ENCODE data around the gene EPM2A. TPM values are rescaled to one million over a fixed set of nuclear protein-coding genes. Genes with fewer than 3 reads are reported as not detected.

The EPM2A gene
- total and polyA plus RNA-seq, 2 of the 4 experiments (the other 2 are of a cell fraction), result 2.1 to 4.5 TPM

DNA sequence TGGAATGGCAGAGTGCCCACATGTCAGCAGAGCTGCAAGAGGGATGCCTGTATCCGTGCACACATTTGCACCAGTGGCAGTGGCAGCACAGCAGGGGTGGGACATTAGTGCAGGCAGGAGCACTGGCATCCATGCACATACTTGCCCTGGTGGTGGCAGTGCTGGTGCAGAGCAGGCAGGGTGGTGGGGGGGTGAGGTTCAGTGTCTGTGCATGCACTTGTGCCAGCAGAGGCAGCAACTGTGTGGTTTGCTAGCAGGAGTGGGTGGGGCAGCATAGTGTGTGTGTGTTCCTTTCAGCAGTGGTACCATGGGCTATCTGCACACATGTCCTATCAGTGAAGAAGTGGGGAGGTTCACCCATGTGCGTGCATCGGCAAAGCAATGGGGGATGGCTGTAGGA lies 151.6 kb downstream of the EPM2A start:
- dilution Hi-C loops (cut with HindIII; ENCODE audit: low sequenced_read_pairs, unreplicated experiment), result no loop called here
- H2AFZ ChIP-seq (replicated peaks; ENCODE audit: low read length, poor library complexity), result no peak overlapping the region
- no peak overlapping the region for H2BK120ac ChIP-seq (ENCODE audit: low read depth, low read length)
- H3K27me3 ChIP-seq (ENCODE audit: control insufficient read depth, insufficient read depth, low read length), result no peaks in the 10 kb centered on the region
- no peak overlapping the region for H3K4ac ChIP-seq (ENCODE audit: low read depth, low read length)
- no peak overlapping the region for H2BK15ac ChIP-seq (ENCODE audit: low read depth, low read length)
- H3K18ac ChIP-seq (ENCODE audit: low read depth, low read length), result no peak overlapping the region
- ATAC-seq (ENCODE audit: low read depth) (no peak), DNase-seq (no peak)
- H3K4me3 ChIP-seq (ENCODE audit: insufficient read depth, low read depth, low read length), result no peak overlapping the region
- H3K79me1 ChIP-seq (ENCODE audit: low read depth in 1 of 2, low read length in 2 of 2), result no peaks in the 10 kb centered on the region
- no peak overlapping the region for H3K23ac ChIP-seq (ENCODE audit: low read depth, low read length)
- H4K5ac ChIP-seq (ENCODE audit: low read depth, low read length), result no peak overlapping the region
- H3K4me1 ChIP-seq (ENCODE audit: control insufficient read depth, insufficient read depth, low read length), result no peaks in the 10 kb centered on the region
- no peaks in the 10 kb centered on the region for H3K9me1 ChIP-seq (ENCODE audit: insufficient read depth, low read length)
- intact Hi-C loops (cut with micrococcal nuclease), result no loop called here
- no peak overlapping the region for H3K9ac ChIP-seq (ENCODE audit: low read depth, low read length)
- no peak overlapping the region for H4K91ac ChIP-seq (ENCODE audit: insufficient read depth, low read depth, low read length)
- in situ Hi-C loops (cut with MboI; ENCODE audit: low sequenced_read_pairs), result no loop called here
- no peak overlapping the region for H2BK5ac ChIP-seq (ENCODE audit: low read depth, low read length, poor library complexity, severe bottlenecking)
- POLR2A ChIA-PET (ENCODE audit: unreplicated experiment), result no interaction called here
- WGBS, 2 experiments (ENCODE audit: extremely low coverage in 2 of 2, insufficient read length in 1 of 2), result 56% methylated on average over 1 of the region's 3 CpGs; no CpG with 5 or more reads in 1 of the 2 experiments
- no peak overlapping the region for H2AK9ac ChIP-seq (replicated peaks; ENCODE audit: low read depth, low read length, poor library complexity)
- no peaks in the 10 kb centered on the region; the same call in 1 of the 2 replicates for H3K9me3 ChIP-seq (ENCODE audit: control insufficient read depth, insufficient read depth, low read length)
- no peak overlapping the region for H2AK5ac ChIP-seq (ENCODE audit: low read depth, low read length)
- CTCF ChIA-PET, result no interaction called here
- no peak overlapping the region for H2BK20ac ChIP-seq (ENCODE audit: low read depth, low read length)
- TF ChIP-seq MAFK (IDR thresholded peaks at IDR 0.05; ENCODE audit: low read depth, low read length) (no peak), MXI1 (IDR thresholded peaks at IDR 0.05; ENCODE audit: borderline replicate concordance, low read depth, low read length) (no peak), FOS (IDR thresholded peaks at IDR 0.05; ENCODE audit: low read depth, low read length) (no peak), RAD21 (IDR thresholded peaks at IDR 0.05; ENCODE audit: low read length) (no peak), RFX5 (IDR thresholded peaks at IDR 0.05; ENCODE audit: low read depth, low read length) (no peak)
- TF ChIP-seq, protein P1, sequence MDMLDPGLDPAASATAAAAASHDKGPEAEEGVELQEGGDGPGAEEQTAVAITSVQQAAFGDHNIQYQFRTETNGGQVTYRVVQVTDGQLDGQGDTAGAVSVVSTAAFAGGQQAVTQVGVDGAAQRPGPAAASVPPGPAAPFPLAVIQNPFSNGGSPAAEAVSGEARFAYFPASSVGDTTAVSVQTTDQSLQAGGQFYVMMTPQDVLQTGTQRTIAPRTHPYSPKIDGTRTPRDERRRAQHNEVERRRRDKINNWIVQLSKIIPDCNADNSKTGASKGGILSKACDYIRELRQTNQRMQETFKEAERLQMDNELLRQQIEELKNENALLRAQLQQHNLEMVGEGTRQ (IDR thresholded peaks at IDR 0.05; ENCODE audit: low read depth, low read length), result no peak
- H4K20me1 ChIP-seq (ENCODE audit: insufficient read depth, low read length), result no peaks in the 10 kb centered on the region
- H3K36me3 ChIP-seq (ENCODE audit: control insufficient read depth, insufficient read depth, low read length), result no peaks in the 10 kb centered on the region
- BruUV-seq (replicated peaks), result no TSS peak
- H3K56ac ChIP-seq (ENCODE audit: extremely low read depth, insufficient read depth, low read length), result no peak overlapping the region
- H4K8ac ChIP-seq (ENCODE audit: low read depth in 2 of 2, low read length in 2 of 2), result no peak overlapping the region
- H3K4me2 ChIP-seq (ENCODE audit: low read depth, low read length), result no peak overlapping the region
- H3K27ac ChIP-seq (ENCODE audit: insufficient read depth, low read length), result no peak overlapping the region
- no peak overlapping the region for H3K14ac ChIP-seq (replicated peaks; ENCODE audit: low read depth, low read length)

Small RNAs within 50 kb of the gene (microRNA-seq; reads per million reads assigned to microRNA genes)
- not detected for gene AL023806.2 (ENCODE audit: insufficient read depth, insufficient read length)

Small RNAs within 50 kb of the gene (small RNA-seq; reads per million reads assigned to genes)
- gene AL023806.2, result 0 reads per million in 5 experiments

Other genes with a start within 250 kb of the EPM2A start
- 9.3 and 15.3 TPM in 2 replicates for gene FBXO30, start 79.3 kb upstream of the EPM2A start, total RNA-seq (2012; rRNA removed)
- gene FBXO30, start 79.3 kb upstream of the EPM2A start, polyA plus RNA-seq (2012; rRNA removed), result 2.2 and 3.1 TPM in 2 replicates
- 16.0 and 16.7 TPM in 2 replicates for gene SHPRH, start 228.8 kb upstream of the EPM2A start, total RNA-seq (2012; rRNA removed)
- gene SHPRH, start 228.8 kb upstream of the EPM2A start, polyA plus RNA-seq (2012; rRNA removed), result 2.8 and 3.8 TPM in 2 replicates